ENCODE measurements around the gene PCMTD2. TPM values are rescaled to one million over a fixed set of nuclear protein-coding genes. Genes with fewer than 3 reads are reported as not detected.

The PCMTD2 gene
- total RNA-seq, 2 experiments from 2014 or later = 47.0 to 51.7 TPM

DNA sequence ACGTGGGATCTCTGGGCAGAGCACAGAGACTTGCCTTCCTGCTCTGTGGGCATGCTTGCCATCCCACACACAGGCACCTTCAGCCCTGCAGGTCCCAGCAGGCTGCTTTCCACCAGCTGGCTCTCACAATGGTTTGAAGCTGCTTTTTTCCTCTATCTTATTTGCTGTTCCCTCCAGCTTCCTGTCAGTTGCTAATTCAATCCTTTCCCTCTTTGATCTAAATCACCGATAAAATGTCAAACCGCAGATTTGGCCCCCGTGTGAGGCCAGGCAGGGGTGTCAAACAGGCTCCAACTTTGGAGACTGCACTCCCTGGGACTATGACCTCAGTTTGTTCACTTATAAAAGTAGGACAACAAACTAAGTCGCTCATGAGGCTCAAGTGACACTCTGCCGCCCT, 40.6 kb upstream of the PCMTD2 start:
- Histone ChIP-seq H3K4me3 (ENCODE audit: low read depth, low read length, poor library complexity, severe bottlenecking) (no peak overlapping the region), H2AFZ (ENCODE audit: low read length) (no peak overlapping the region), H3K4me2 (ENCODE audit: low read length) (no peak overlapping the region), H3K27ac (ENCODE audit: low read depth, low read length, poor library complexity, severe bottlenecking) (no peak overlapping the region), H3K4me1 (ENCODE audit: insufficient read depth, low read length, poor library complexity, severe bottlenecking) (no peaks in the 10 kb centered on the region), H3K36me3 (ENCODE audit: insufficient read depth, low read length) (no peaks in the 10 kb centered on the region), H3K9me3 (ENCODE audit: low read length) (no peaks in the 10 kb centered on the region), H3K9me2 (ENCODE audit: insufficient read depth, low read length) (no peaks in the 10 kb centered on the region), H4K20me1 (ENCODE audit: insufficient read depth, low read length) (no peaks in the 10 kb centered on the region), H3K79me2 (ENCODE audit: insufficient read depth, low read depth, low read length) (no peaks in the 10 kb centered on the region)
- no peak for DNase-seq (ENCODE audit: low spot score)
- POLR2A ChIA-PET = no interaction called here
- intact Hi-C loops (cut with micrococcal nuclease; ENCODE audit: unreplicated experiment) = no loop called here
- BruUV-seq (replicated peaks) = no TSS peak
- CTCF ChIA-PET (ENCODE audit: unreplicated experiment) = no interaction called here
- TF ChIP-seq, protein P1, sequence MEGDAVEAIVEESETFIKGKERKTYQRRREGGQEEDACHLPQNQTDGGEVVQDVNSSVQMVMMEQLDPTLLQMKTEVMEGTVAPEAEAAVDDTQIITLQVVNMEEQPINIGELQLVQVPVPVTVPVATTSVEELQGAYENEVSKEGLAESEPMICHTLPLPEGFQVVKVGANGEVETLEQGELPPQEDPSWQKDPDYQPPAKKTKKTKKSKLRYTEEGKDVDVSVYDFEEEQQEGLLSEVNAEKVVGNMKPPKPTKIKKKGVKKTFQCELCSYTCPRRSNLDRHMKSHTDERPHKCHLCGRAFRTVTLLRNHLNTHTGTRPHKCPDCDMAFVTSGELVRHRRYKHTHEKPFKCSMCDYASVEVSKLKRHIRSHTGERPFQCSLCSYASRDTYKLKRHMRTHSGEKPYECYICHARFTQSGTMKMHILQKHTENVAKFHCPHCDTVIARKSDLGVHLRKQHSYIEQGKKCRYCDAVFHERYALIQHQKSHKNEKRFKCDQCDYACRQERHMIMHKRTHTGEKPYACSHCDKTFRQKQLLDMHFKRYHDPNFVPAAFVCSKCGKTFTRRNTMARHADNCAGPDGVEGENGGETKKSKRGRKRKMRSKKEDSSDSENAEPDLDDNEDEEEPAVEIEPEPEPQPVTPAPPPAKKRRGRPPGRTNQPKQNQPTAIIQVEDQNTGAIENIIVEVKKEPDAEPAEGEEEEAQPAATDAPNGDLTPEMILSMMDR (conservative IDR thresholded peaks at IDR 0.05; ENCODE audit: low read length) = no peak
- no peak for TF ChIP-seq EZH2phosphoT487 (IDR thresholded peaks at IDR 0.05; ENCODE audit: borderline replicate concordance, low read depth, low read length)

GRCh38 chr20:64216036-64216435, 39.5 kb upstream of the PCMTD2 start:
- H4K20me1 ChIP-seq (ENCODE audit: insufficient read depth, low read length) = no peaks in the 10 kb centered on the region
- no peaks in the 10 kb centered on the region for H3K9me3 ChIP-seq (ENCODE audit: low read length)
- TF ChIP-seq, protein P1 (conservative IDR thresholded peaks at IDR 0.05; ENCODE audit: low read length) = no peak
- POLR2A ChIA-PET = no interaction called here
- no peaks in the 10 kb centered on the region for H3K4me1 ChIP-seq (ENCODE audit: insufficient read depth, low read length, poor library complexity, severe bottlenecking)
- H3K4me2 ChIP-seq (ENCODE audit: low read length) = no peak overlapping the region
- H3K4me3 ChIP-seq (ENCODE audit: low read depth, low read length, poor library complexity, severe bottlenecking) = no peak overlapping the region
- H3K27ac ChIP-seq (ENCODE audit: low read depth, low read length, poor library complexity, severe bottlenecking) = no peak overlapping the region
- H2AFZ ChIP-seq (ENCODE audit: low read length) = no peak overlapping the region
- CTCF ChIA-PET (ENCODE audit: unreplicated experiment) = interaction anchor here (0.6 kb wide), 1 partner anchor 133 kb away, joined by 3 read pairs; no protein-coding TSS in a partner anchor
- BruUV-seq (replicated peaks) = no TSS peak
- intact Hi-C loops (cut with micrococcal nuclease; ENCODE audit: unreplicated experiment) = no loop called here
- H3K9me2 ChIP-seq (ENCODE audit: insufficient read depth, low read length) = no peaks in the 10 kb centered on the region
- no peaks in the 10 kb centered on the region for H3K36me3 ChIP-seq (ENCODE audit: insufficient read depth, low read length)
- H3K79me2 ChIP-seq (ENCODE audit: insufficient read depth, low read depth, low read length) = no peaks in the 10 kb centered on the region
- no peak for DNase-seq (ENCODE audit: low spot score)

DNA sequence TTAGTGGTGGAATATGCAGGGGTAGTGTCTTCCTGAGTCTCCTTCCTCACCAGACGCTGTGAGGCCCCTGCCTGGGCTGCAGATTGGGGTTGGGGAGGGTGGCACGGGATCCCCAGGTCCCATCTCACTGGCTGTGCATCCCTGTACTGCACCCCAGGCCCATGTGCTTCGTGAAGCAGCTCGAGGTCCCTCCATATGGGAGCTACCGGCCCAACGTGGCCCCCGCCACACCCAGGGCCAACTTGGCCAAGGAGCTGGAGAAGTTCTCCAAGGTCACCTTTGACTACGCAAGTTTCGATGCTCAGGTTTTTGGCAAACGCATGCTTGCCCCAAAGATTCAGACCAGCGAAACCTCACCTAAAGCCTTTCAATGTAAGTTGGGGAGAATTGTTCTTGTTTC, 38.6 kb upstream of the PCMTD2 start:
- Histone ChIP-seq H4K20me1 (ENCODE audit: insufficient read depth, low read length) (no peaks in the 10 kb centered on the region), H3K36me3 (ENCODE audit: insufficient read depth, low read length) (no peaks in the 10 kb centered on the region), H3K9me3 (ENCODE audit: low read length) (no peaks in the 10 kb centered on the region), H3K79me2 (ENCODE audit: insufficient read depth, low read depth, low read length) (no peaks in the 10 kb centered on the region), H3K4me3 (ENCODE audit: low read depth, low read length, poor library complexity, severe bottlenecking) (no peak overlapping the region), H3K9me2 (ENCODE audit: insufficient read depth, low read length) (no peaks in the 10 kb centered on the region), H3K27ac (ENCODE audit: low read depth, low read length, poor library complexity, severe bottlenecking) (no peak overlapping the region), H3K4me2 (ENCODE audit: low read length) (no peak overlapping the region), H3K4me1 (ENCODE audit: insufficient read depth, low read length, poor library complexity, severe bottlenecking) (no peaks in the 10 kb centered on the region), H2AFZ (ENCODE audit: low read length) (no peak overlapping the region)
- POLR2A ChIA-PET = no interaction called here
- no TSS peak for BruUV-seq (replicated peaks)
- intact Hi-C loops (cut with micrococcal nuclease; ENCODE audit: unreplicated experiment) = no loop called here
- no peak for DNase-seq (ENCODE audit: low spot score)
- CTCF ChIA-PET (ENCODE audit: unreplicated experiment) = no interaction called here
- TF ChIP-seq, protein P1 (conservative IDR thresholded peaks at IDR 0.05; ENCODE audit: low read length) = no peak
- TF ChIP-seq EZH2phosphoT487 (IDR thresholded peaks at IDR 0.05; ENCODE audit: borderline replicate concordance, low read depth, low read length) = no peak

Measured in OCI-LY7 (cell line).